Amniotic epithelial cell (primary cell): ENCODE measurements around the gene COX17.
"Not testable (repeated sequence)": the region's sequence is repeated elsewhere in the genome, so short reads cannot be mapped to it uniquely, and the experiment has no call there.

Source experiments
- DNase-seq: peaks from one replicate; pipeline ENCODE4 v3.0.0-alpha.2; 2010; ENCODE audit warnings: low read depth

The COX17 gene, protein sequence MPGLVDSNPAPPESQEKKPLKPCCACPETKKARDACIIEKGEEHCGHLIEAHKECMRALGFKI

DNA sequence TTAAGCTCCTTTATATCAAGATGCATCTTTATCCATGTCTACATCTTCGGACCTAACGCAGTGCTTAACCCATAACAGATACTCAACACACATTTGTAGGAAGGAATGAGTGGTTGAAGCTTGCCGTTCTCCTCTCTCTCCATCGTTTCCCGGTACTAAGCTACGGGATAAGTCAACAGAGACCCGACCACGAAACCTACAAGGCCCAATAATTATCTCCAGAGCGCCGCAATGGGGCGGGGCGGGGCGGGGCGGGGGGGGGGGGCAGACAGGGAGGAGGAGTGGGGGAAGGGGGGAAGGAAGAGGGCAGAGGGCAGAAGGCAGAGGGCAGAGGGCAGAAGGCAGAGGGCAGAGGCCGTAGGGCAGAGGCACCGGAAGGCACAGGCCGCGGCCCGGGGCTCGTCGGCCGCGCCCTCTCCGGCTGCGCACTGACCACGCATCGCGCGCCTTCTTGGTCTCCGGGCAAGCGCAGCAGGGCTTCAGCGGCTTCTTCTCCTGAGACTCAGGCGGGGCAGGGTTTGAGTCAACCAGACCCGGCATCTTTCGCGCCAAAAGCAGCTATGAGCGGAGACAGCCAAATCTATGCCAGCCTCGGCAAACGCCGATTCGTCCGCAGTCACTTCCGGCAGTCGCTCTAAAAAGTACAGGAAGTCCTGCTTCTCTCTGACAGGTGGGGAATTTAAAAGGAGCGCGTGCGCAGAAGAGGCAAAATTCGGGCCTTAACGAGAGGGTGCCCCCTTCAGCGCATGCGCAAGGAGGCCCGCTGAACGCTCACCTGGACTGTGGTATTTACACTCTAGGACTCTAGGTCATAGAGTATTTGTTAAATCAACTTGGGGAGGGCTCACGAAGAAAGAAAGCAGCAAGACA is at the start of gene COX17:
TSS of gene COX17 (minus strand) at position 636 of the 870 bp plus-strand sequence. CDS start at position 540, 96 bp downstream.
- peak; percentile 96 for DNase-seq

DNA sequence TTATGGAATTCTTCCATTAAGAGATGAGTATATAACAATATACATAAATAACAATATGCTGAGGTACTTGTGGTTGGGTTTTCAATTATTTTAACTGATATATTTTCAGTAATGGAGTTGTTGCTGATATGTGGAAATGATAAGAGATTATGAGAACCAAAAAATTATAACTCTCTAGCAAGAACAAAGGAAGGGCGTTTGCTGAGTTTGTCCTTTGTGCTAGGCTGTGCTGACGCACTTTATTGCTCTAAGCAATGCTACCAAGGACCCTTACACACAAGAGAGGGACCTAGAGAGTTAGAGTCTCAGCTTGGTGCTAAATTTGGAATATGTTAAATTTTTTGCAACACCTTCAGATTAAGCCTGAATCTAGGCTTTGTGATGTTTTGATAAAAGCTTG is 49.7 kb upstream of the COX17 start:
- no peak for DNase-seq

DNA sequence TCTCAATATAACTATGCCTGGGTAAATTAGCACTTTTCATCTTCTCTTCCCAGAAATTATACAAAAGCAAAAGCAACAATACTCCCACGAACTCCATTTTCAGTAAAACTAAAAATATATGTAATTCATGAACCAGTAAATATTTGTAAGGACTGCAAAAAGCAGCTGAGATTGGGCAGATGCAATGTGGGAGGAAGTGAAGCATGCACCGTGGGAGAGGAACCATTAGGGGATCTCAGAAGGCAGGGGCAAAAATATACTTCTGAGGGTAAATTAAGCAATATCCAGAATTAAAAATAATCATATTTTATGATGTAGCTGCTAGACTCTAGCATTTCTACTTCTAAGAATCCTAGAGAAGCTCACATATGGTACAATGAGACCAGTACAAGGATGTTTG is 45.8 kb upstream of the COX17 start:
- no peak for DNase-seq

DNA sequence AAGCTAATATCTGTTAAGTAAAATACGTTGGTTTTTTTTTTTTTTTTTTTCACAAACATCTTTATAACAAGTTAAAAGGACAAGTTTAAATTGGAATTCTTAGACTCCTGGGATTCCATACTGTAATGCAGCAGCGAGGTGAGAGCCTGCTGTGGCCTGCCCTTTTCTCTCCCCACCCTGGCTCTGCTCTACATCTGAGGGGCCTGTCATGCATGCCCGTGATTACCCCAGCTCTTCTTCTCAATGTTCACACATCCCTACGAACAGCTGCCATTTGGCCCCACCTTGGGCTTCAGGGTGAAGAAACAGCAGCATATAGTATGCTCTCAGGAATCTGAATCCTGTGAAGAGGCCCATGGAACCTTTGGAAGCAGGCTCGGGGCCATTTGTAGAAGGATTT is 40.3 kb upstream of the COX17 start:
- no peak for DNase-seq

DNA sequence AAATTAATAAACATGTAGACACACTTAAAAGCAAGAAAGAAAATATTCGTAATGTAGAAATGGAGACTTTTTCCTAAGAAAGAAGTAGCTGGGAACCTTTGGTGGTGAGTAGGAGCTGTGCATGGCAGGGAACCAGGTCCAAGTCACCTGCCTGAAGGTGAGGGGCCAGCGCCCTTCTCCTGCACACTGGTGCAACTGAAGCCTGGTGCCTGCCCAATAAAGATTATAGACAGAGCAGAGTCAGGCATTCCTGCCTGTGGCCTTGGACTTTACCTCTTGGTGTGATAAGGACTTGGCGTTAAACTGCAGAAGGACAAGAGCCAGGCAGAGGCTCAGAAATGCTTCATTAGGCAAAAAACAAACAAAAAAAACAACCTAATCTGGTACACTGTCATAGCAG is 39.8 kb upstream of the COX17 start:
- DNase-seq: no peak

DNA sequence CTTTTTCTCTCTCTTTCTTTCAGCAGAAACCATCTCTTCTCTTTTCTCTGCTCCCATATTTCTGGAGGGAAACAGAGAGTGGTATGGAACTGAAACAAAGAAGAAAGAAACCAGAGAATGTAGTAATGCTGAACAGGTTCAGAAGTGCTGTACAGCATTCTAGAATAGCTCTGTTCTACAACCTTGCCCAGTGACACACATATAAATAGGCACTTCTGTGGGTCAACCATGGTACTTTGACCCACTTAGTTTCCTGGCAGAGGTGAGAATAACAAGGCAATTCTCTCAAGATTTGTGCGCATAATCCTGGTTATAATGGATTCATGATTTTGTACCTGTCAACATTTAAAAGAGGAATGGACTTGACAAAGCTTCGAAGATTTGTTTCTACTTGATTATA is 37.9 kb upstream of the COX17 start:
- no peak for DNase-seq

- DNase-seq: peak; percentile 5
Observed at GRCh38 chr3:119703820-119704531, 26.8 kb upstream of the COX17 start.

DNA sequence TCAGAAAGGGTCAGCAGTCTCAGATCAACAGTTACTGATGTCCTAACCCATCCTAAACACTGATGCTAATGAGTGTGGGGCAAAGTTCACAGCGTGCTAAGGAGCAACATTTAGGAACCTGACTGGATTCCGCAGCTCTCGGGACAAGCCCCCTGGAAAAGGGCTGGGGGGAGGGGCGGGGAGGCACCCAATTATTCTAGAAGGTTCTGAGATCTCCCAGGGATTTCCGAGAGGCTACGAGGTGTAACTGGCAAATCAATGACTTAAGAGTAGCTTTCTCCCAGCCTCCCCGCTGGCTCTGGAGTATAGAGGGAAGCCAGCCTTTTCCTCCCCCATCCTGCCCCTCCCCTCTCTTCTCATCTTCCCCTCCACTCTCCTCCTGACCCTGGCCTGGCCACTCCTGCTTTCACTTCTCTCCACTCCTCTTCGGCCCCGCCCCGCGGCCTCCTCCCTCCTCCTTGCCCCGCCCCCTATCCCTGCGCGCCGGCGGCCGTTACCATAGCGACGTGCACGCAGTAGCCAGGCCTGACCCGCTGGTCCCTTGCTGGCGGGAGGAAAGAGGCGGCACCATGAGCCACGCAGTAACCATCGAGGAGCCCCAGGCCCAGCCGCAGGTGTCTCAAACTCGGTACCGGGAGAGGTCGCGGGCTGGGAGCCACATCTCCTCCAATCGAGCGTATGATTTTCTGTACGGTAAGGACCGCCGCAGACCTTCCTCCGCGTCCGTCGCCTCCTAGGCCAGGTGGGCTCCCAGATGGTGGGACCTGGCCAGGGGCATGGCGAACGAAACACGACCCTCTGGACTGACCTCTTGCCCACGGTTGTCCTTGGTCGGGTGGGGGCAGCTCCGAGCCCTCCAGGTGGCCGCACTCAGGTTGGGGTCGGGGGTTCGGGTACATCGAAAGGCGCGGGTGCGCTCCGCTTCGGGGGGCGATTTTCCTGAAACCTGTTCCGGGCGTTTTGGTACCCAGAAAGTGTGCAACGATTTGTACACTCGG is 25.6 kb upstream of the COX17 start, which contains the start of gene CFAP91:
TSS of gene CFAP91 (plus strand) at position 493 of the 998 bp plus-strand sequence. CDS start at position 570, 77 bp downstream.
- peak; percentile 91 for DNase-seq

DNA sequence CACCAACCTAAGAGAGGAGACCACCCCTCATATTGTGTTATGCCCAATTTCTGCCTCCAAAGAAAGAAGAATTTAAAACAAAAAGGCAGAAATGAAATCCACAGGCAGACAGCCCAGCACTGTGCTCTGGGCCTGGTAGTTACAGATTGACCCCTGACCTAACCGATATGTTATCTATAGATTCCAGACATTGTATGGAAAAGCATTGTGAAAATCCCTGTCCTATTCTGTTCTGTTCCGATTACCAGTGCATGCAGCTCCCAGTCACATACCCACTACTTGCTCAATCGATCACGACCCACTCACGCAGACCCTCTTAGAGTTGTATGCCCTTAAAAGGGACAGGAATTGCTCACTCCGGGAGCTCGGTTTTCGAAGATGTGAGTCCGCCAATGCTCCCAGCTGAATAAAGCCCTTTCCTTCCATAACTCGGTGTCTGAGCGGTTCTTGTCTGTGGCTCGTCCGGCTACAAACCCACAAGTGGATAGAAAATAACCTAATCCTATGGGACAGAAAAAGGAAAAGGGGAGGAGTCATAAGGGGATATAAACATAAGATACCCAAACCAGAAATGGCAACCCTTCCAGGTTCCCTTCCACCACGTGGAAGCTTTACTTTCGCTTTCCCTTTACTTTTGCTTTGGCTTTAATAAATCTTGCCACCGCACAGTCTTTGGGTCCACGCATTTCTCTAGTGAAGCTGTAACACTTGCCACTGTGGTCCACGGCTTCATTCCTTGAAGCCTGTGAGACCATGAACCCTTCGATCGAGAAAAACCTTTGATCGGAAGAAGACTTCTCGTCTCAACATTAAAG is 23.9 kb upstream of the COX17 start:
- DNase-seq: no peak

- DNase-seq: peak; percentile 6
Observed at GRCh38 chr3:119700269-119700919, 23.2 kb upstream of the COX17 start.

DNA sequence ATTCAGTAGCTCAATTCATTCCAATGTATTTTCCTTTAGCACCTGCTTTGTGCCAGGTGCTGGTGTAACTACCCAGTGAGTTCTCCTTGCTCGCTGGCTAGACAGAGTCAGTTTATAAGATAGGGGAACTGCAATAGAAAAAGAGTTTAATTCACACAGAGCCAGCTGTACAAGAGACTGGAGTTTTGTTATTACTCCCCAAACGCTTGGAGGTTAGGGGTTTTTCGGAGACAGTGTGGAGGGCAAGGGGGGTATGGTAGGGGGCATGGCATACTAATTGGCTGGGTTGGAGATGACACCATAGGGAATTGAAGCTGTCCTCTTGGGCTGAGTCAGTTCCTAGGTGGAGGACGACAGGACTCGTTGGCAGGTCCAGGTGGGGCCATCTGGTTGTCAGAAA is 20.2 kb upstream of the COX17 start:
- no peak for DNase-seq

- peak; percentile 38 for DNase-seq
Observed at GRCh38 chr3:119695480-119695879, 18.3 kb upstream of the COX17 start.

- DNase-seq: peak; percentile 35
Observed at GRCh38 chr3:119690043-119690656, 12.9 kb upstream of the COX17 start.

GRCh38 chr3:119683421-119683820 is 6.2 kb upstream of the COX17 start:
- DNase-seq: no peak

GRCh38 chr3:119681279-119681678 is 4.1 kb upstream of the COX17 start:
- DNase-seq: peak; percentile 46

- no peak for DNase-seq
Observed at GRCh38 chr3:119679874-119680273, 2.7 kb upstream of the COX17 start.

- DNase-seq: not testable (repeated sequence)
Observed at GRCh38 chr3:119678209-119678608, 1.0 kb upstream of the COX17 start.

DNA sequence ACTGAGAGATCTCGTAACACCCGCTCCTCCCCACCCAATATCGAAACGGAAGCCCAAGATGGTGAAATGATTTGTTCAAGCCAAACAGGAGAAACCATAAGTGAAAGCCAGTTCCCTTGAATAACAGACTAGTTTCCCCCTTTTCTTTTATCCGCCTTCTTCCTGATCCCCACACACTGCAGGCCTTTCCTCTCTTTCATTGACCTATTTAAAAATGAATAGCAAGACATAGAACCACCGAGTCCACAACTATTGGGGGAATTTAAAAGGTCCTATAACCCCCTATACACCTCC is 382 bp upstream of the COX17 start:
- no peak for DNase-seq

GRCh38 chr3:119676020-119676419 is 1.2 kb downstream of the COX17 start:
- DNase-seq: peak; percentile 40
